ENCODE measurements around the gene GLT1D1.

The GLT1D1 gene

DNA sequence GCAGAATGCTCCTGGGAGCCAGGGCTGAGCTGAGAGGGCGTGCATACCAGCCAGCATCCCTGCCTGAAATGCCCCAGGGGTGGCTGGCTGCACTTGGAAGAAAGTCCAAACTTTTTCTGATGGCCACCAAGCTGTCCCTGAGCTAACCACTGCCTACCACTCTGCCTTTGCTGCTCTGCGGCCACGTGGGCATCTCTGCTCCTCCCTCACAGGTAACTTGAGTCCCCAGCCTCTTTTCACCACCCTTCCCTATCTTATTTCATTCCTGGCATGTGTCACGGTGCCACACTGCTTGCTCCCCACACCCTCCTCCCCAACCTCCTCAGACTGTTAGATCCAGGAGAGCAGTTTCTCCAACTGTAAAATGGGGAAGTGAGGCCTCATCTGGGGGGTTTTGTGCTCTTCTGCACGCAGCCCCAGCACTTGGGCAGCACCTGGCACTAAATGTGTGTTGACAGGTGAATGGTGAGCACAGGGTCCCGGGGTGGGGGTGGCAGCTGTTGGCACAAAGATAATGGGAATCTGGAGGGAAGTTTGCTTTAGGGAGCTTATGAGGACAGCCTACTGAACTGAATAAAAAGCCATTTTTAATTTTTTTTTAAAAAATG, 113.0 kb downstream of the GLT1D1 start:
- DNase-seq (ENCODE audit: low read depth), result no peak

DNA sequence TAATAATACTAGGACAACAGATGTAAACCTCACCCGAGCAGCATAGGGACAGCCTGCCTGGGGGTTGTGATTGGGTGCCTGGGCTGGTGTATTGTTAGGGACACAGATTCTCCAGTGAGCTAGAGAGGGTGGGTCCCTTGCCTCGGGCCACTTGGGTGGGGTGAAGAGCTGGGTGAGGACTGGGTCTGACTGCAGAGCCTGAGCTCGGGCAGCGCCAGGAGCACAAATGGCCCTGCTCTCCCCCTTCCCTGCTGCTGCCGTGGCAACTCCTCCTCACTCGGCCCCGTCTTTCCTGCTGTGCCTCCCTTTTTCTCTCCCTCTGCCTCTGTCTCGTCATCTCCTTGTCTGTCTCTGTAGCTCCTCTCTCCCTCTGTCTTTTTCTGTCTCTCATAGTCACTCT, 115.4 kb downstream of the GLT1D1 start:
- DNase-seq (ENCODE audit: low read depth), result no peak

DNA sequence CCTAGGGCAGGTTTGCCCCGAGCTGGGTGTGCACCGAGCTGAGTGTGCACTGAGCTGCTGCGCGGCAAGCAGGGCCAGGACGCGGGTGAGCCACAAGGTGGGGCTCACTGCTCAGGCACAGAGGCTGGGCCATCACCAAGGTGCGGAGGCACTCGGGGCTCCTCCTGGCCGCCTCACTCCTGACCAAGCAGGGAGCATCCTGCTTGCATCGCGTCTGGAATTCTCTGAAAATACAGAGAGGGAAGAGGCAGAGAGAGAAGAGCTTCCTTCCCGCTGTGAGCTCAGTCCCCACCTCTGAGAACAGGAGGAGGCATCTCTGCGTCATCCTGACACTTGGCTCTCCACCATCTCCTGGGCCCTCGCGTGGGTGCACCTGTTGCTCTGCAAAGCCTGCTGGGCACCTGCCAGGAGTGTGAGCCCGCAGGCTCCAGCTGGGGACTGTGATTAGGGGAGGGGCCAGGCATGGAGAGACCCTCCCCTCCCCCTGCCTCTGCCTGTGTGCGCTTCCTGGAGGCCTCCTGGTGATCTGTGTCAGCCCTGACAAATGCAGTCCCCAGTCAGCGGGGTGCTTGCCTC, 116.3 kb downstream of the GLT1D1 start:
- no peak for DNase-seq (ENCODE audit: low read depth)

DNA sequence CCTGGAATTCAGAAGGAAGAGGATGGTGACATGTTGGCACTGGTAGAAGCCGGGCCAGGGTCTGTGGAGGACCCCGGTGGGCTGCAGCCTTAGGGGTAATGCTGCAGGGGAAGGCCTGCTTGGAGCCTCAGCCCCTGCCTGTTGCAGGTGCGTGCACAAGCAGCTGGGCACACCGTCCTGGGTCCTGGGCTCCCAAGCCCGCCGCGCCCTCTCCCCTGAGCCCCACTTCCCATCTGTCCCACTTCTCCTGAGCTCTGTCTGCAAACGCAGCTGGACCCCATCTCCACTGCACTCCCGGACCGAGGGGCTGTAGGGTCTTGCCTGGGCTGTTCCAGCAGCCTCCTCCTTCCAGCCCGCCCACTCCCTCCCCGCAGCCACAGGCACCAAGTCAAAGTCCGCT, 116.8 kb downstream of the GLT1D1 start:
- DNase-seq (ENCODE audit: low read depth), result no peak

DNA sequence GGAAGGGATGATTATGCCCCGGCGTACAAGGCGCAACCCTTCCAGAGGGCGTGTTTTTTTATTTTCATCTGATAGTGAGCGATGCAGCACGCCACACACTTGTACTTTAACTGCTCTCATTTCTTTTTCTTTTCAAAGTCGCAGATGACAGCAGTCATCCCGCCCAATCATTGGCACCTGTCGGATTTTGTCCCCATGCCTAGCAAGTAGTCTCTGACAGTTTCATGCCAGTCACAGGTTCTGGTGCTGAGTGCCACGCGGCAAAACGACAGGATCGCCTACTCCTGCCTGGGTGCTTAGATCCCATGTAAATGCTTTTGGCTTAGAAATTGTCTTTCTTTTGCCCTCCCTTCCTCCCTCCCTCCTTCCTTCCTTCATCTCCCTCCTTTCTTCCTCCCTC, 117.7 kb downstream of the GLT1D1 start:
- DNase-seq (ENCODE audit: low read depth), result no peak

DNA sequence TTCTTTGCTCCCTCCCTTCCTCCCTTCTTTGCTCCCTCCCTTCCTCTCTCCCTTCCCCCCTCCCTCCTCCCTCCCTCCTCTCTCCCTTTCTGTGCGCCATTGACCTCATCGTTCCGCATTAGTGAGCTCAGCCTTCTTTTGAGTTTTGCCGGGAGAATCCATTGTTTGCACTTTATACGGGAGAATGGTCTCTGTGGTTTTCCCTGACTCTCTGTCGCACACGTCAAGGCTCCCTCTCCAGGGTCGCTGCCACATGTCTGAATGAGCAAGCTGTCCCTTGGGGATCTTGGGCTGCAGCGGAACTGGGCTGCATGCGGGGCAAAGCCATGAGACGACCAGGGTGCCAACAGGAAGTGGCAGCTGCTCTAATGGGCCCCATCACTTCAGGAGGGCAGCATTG, 118.5 kb downstream of the GLT1D1 start:
- DNase-seq (ENCODE audit: low read depth), result no peak

DNA sequence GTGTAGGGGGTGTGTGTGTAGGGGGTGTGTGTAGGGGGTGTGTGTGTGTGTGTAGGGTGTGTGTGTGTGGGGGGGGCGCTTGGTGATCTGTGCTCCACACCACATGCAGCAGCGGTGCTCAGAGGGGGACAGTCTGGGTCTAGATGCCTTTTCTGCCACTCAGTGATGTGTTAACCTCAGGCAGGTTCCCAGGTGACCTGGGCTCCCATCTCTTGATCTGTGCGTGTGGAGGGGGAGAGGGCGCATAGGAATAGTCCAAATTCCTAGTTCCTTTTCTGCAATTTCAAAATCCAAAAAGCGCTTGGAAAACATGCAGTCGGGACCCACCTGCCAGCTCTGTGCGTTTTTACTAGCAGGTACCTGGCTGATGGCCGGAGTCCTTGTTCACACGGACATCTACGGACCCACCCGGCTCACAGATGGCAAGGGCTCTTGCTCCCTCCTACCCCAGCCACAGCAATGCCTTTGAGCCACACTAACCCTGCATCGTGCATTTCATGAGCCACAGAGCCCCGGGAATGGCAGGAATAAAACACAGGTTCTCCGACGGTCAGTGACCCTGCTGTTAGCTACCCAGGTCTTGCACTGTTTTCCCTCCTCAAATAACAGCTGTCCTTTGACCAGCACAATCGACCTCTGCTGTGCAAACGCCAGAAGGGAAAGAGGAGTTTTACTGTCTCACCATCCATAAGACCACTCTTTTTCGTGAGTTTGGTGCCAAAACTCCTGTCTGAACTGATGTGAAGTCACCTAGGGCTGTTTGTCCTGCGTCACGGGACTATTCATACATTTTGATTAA, 120.8 kb downstream of the GLT1D1 start:
- DNase-seq (ENCODE audit: low read depth), result no peak

DNA sequence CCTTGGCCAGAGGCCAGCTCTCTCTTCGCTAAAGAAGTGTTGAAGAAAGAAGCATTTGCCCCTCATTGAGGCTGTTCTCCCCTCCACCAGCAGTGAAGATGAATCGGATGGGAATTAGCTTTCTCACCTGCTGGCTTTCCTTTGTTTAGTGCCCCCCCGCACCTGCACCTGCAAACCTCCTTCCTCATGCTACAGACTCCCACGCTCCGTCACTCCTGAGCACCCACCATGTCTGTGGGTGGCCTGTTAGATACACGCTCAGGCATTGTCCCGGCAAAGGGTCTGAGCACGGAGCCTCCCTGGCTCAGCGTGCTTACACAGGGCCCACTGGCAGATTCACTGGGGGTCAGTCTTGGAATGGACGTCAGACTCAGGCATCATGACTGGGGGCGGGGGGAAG, 121.6 kb downstream of the GLT1D1 start:
- DNase-seq (ENCODE audit: low read depth), result no peak

DNA sequence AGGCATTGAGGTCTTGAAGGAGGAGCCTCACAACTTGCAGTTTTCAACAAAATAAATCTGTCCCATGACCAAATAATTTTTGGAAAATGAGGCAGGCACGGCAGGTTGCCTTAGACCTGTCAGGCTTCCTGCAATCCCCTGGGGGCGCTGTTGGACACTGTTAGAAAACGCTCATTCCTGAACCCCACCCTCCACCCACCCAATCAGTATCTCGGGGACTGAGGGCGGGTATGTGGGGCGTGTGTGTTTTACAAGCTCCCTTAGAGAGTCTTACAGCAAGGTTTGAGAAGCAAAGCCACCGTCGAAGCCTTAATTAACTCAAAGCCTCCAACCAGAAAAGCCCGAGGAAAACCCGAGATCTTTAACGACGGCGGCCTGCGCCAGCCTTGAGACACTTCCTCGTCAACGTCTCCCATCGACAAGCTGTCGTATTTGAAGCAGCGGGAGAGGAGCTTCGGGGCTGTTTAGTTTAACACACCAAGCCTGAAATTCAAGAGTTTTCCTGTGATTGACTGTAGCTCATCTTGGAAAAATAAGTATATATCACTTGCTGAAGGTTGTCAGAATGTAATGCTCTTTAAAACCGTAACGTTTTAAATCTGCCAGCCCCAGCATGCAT, 123.0 kb downstream of the GLT1D1 start:
- DNase-seq (ENCODE audit: low read depth), result no peak

DNA sequence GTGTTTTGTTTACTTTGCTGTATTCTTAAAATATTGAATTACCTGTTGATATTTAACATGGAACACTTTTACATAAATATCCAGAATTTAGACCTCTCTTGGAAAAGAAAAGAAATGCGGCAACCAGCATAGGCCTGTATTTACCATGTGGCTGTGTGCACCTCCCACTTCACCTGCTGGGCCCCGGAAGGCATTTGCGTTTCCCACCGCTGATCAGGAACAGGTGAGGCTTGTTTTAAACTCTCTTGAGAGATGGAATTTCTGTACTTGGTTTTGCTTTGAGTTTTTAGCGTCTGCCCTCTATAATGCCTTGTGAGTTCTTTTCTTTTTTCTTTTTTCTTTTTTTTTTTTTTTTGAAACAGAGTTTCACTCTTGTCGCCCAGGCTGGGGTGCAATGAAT, 124.2 kb downstream of the GLT1D1 start:
- DNase-seq (ENCODE audit: low read depth), result no peak

DNA sequence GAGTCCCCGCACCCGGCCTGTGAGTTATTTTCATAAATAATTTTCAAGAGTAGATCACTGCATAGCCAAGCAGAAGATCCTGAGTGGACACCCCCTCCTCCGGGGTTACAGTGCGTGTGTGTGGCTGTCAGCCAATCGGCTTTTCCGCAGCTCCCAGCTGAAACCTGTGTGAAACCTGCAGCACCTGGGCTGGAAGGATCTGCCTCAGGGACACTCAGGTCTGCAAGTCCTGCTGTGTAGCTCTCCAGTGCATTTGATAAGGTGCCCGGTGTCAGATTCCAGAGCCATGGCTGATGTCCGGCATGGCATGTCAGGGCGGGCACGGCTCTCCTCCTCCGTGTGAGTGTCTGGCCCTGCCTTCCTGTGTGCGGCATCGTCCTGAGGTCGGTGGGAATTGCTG, 124.8 kb downstream of the GLT1D1 start:
- DNase-seq (ENCODE audit: low read depth), result no peak

DNA sequence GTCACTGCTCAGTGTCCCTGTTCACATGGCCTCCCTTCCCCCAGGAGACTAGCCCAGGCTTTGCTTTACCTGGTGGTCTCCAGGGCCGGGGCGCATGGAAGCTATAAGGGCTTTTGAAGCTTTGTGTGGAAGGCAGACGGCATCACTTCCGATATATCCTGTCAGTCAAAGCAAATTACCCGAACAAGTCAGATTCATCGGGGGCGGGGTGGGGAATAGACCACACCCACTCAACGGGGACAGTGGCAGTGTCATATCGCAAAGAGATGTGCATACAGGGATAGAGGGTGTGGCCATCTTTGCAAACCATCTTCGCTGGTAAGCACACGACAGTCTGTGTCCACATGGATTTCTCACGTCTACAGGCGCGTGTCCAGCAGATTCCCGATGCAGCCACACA, 127.3 kb downstream of the GLT1D1 start:
- no peak for DNase-seq (ENCODE audit: low read depth)

DNA sequence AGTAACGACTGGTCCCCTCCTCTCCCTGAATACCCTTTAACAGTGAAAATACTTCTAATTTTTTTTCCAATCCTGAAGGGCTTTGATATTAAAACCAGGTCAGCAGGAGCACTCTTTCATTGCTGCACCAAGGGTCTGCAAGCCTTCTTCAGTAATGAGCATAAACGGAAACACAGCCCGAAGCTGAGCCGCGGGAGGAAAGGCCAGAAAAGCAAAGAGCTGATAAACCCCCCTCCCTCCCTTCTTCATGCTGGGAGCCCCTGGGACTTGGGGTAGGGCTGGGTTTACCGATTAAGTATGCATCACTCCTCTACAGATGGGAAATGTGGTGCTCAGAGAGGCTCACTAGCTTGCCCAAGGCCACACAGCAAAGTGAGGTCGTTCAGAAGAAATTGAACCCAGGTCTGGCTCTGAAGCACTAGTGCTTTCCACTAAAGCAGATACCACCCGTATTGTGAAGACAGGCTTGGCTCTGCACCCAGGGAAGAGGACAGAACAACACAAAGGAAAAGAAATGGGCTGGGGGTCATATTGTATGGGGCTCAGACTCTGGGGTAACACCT, 128.8 kb downstream of the GLT1D1 start:
- no peak for DNase-seq (ENCODE audit: low read depth)

DNA sequence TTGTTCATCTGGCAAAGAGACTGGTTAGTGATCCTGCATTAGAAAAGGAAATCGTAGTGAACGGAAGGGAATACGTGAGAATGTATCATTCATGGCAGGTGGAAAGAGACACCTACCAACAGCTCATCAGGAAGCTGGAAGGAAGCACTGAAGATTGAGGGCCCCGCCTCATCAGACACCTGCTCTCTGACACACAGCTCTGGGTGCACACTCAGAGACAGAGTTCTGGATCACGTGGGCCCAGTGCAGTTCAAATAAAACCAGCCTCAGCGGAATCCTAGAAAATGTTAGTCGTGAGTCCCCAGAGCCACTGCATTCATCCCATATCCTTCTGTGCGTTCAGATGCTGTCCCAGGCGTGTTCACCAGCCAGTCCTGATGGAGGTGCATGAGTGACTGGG, 129.7 kb downstream of the GLT1D1 start:
- no peak for DNase-seq (ENCODE audit: low read depth)

DNA sequence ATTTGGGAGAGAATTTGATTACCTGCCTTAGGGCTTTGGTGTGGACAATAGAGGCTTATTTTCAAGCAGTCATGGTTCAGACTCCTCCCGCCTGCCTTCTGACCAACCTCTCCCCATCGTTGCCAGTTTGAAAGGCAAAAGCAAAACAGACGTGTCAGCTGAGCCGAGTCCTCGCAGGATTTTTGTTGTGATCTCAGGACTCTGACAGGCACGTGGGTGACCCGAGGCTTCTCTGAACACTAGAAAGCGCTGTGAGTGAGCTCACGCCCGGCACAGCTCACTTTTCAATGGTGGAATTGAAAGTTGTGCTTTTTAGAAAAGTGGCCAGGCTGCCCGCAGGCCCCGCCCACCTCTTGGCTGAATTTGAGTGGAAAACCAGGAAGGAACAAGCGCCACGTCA, 130.1 kb downstream of the GLT1D1 start:
- no peak for DNase-seq (ENCODE audit: low read depth)

DNA sequence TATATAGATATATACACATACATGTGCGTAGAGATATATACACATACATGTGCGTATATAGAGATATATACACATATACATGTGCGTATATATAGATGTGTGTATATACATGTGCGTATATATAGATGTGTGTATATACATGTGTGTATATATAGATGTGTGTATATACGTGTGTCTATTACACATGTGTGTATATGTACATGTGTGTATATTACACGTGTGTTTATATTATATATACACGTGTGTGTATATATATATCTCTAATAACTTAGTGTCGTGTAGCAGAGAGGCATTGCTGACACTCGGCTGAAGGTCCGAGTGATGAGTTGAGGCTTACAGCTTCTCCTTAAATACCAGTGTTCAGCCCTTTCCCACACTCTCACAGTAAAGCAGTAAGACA, 133.7 kb downstream of the GLT1D1 start:
- no peak for DNase-seq (ENCODE audit: low read depth)

DNA sequence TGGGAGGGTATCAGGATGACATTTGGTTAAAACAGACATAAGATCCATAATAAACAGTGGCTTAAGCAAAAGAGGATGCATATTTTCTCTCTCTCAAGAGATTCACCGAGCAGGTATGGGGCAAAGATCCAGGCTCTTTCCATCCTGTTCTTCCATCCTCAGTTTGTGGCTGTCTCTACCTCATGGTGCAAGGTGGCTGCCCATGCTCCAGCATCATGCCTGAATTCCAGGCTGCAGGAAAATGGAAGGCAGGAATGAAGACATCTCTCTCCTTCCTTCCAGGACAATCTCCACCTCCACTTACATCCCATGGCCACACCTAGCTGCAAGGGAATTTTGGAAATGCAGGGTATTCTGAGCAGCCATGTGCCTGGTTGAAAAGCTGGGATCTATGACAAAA, 136.0 kb downstream of the GLT1D1 start:
- no peak for DNase-seq (ENCODE audit: low read depth)

DNA sequence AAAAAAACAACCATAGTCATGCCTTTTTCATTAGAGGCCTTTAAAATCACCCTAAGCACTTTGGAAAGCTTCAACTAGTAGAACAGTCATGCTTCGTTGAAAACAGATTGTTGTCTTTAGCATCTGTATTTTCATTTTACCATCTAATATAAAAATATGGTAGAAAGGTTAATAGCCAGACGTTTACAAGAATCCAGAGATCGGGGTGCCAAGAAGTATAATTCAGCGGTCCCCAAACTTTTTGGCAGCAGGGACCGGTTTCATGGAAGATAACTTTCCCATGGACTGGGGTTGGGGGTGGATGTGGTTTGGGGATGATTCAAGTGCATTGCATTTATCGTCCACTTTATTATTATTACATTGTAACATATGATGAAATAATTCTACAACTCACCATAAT, 138.4 kb downstream of the GLT1D1 start:
- no peak for DNase-seq (ENCODE audit: low read depth)

DNA sequence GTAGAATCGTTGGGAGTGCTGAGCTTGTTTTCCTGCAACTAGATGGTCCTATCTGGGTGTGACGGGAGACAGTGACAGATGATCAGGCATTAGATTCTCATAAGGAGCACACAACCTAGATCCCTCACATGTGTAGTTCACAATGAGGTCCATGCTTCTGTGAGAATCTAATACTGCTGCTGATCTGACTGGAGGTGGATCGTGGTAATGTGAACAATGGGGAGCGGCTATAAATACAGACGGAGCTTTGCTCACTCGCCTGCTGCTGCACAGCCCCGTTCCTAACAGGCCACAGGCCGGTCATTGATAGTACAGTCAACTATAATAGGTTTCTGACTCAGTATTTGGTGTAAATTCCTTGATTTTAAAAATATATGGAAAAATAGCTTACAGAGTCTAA, 138.8 kb downstream of the GLT1D1 start:
- no peak for DNase-seq (ENCODE audit: low read depth)

DNA sequence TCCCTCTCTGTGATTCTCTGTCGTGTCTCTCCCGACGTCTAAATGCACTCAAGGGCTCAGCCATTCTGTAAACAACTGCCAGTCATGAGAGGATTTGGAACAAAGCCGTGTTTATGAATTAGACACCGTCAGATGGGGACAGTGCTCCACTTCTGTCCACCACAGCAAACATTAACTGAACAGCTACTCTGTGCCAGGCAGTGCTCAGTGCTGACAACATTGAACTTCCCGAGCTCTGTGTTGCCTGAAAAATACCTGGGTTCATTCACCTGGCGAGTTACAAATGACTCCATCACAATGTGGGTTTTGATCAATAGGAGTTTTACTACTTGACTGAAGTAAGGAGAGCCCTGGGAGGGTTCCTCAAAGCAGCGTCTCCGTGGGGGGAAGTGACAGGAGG, 139.3 kb downstream of the GLT1D1 start:
- no peak for DNase-seq (ENCODE audit: low read depth)

DNA sequence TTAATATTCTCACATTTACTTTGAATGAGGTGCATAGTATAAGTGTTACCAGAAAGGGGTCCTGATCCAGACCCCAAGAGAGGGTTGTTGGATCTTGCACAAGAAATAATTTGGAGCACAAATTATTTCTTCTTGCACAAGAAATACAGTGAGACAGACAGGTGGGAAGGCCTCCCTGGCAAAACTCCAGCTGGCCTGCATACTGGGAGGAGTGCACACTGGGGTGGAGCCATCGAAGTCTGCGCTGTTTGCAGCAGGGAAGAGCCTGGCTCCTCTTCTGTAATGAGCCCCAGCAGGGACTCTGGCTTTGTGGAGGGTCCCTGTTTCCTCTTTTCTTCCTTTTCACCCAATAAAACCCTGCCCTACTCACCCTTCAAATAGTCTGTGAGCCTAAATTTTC, 141.6 kb downstream of the GLT1D1 start:
- DNase-seq (ENCODE audit: low read depth), result no peak

DNA sequence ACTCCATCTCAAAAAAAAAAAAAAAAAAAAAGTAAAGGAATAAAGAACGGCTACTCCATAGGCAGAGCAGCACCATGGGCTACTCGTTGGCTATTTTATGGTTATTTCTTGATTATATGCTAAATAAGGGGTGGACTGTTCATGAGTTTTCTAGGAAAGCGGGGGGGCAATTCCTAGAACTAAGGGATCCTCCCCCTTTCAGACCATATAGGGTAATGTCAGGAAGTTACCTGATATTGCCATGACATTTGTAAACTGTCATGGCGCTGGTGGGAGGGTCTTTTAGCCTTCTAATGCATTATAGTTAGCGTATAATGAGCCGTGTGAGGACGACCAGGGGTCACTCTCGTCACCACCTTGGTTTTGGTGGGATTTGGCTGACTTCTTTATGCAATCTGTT, 142.3 kb downstream of the GLT1D1 start:
- DNase-seq (ENCODE audit: low read depth), result no peak

DNA sequence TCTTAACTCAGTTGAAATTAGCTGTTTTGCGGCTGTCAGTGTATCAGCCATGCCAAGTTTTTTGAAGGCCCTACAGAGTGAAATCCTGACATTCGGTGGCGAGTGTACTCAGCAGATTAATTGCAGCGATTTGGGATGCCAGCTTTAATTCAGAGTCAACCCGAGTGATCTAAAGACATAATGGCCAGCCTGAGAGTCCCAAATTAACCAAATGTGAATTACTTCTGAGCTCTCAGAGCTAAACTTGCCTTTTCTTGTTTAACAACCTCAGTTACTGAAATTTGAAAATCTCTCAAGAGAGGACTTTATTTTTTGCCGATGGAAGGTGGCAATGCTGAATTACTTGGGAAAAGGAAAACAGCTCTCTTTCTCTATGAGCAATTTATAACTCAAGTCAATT, 148.5 kb downstream of the GLT1D1 start:
- no peak for DNase-seq (ENCODE audit: low read depth)

All from fibroblast of the conjunctiva (primary cell).